ENCODE results near the gene KNDC1.

The KNDC1 gene

DNA sequence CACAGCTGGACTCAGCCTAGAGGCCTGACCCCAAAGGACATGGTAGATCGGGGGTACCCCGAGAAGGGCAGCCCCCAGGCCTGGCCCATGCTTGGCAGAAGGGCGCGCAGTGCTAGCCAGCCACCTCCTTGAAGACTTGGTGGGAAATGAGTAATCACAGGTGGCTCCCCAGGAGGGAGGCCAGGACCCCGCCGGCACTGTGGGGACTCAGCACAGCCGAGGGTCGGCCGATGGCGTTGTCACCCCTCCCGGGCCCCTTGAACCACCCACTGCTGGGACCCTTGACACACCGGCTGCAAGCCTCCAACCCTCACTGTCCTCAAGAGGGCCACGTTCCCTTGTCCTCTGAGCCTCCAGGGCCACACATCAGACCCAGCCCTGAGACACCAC, 44.6 kb upstream of the KNDC1 start:
- Histone ChIP-seq H3K27me3 (ENCODE audit: control insufficient read depth in 3 of 3, insufficient read depth in 3 of 3, low read depth in 1 of 3, low read length in 3 of 3) (peaks cover 0 to 2% (median 0%) of the 10 kb centered on the region in 3 experiments), H3K14ac (ENCODE audit: low read length) (no peak overlapping the region), H3K18ac (ENCODE audit: low read length) (peak overlapping the region; percentile 35), H3K9me3 (replicated peaks in 1 of 2; ENCODE audit: control insufficient read depth in 2 of 2, insufficient read depth in 1 of 2, low read depth in 1 of 2, low read length in 2 of 2) (peaks cover 0 to 3% of the 10 kb centered on the region in 2 donors), H3K9ac (ENCODE audit: low read depth, low read length, poor library complexity) (no peak overlapping the region), H3K4me3 (ENCODE audit: low read length in 2 of 2) (no peak overlapping the region), H4K8ac (ENCODE audit: low read depth, low read length) (no peak overlapping the region), H2BK120ac (ENCODE audit: low read depth, low read length) (no peak overlapping the region), H3K4ac (ENCODE audit: low read length) (no peak overlapping the region), H2BK15ac (ENCODE audit: low read length) (peak overlapping the region; percentile 71), H3K36me3 (replicated peaks in 1 of 2; ENCODE audit: control insufficient read depth in 2 of 2, insufficient read depth in 2 of 2, low read length in 2 of 2) (no peaks in the 10 kb centered on the region), H2AFZ (ENCODE audit: low read length) (no peak overlapping the region), H3K23ac (ENCODE audit: low read depth, low read length, poor library complexity) (no peak overlapping the region), H3K4me1 (ENCODE audit: control insufficient read depth in 2 of 2, insufficient read depth in 1 of 2, low read depth in 1 of 2, low read length in 2 of 2) (no peaks in the 10 kb centered on the region), H2AK5ac (ENCODE audit: low read depth, low read length) (peak overlapping the region; percentile 83), H3K27ac (replicated peaks; ENCODE audit: low read length) (no peak overlapping the region), H3K79me1 (ENCODE audit: low read depth, low read length) (peaks cover 3% of the 10 kb centered on the region), H2BK12ac (ENCODE audit: low read length) (no peak overlapping the region), H3K4me2 (ENCODE audit: insufficient read depth, low read length, poor library complexity, severe bottlenecking) (no peak overlapping the region), H2BK5ac (ENCODE audit: low read length) (no peak overlapping the region), H4K91ac (ENCODE audit: low read depth, low read length, poor library complexity) (no peak overlapping the region)
- no peak for DNase-seq (ENCODE audit: low spot score)
- WGBS, 2 donors (ENCODE audit: extremely low coverage in 2 of 2, insufficient read length in 2 of 2, insufficient replicate concordance in 1 of 2): no CpG with 5 or more reads among the region's 13 CpGs

DNA sequence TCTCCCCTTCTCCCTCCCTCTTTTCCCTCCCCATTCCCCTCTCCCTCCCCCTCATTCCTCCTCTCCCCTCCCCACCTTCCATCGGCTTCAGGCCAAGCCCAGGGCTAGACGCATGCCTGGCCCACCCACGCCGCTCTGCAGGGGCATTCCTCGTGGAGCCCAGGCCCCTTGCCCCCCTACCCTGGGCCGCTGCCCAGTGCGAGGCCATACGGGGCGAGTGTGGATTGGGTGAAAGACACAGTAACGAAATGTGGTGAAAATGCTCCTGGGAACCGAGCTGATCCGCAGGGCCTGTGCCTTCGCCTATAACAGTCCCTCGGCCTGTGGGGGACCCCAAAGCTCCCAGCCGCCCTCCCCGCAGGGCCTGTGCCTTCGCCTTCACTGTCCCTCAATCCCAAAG, 44.0 kb upstream of the KNDC1 start:
- no peaks in the 10 kb centered on the region for H3K36me3 ChIP-seq (replicated peaks in 1 of 2; ENCODE audit: control insufficient read depth in 2 of 2, insufficient read depth in 2 of 2, low read length in 2 of 2)
- H2AK5ac ChIP-seq (ENCODE audit: low read depth, low read length): no peak overlapping the region
- no peak for DNase-seq (ENCODE audit: low spot score)
- H3K27ac ChIP-seq (replicated peaks; ENCODE audit: low read length): no peak overlapping the region
- peaks cover 3% of the 10 kb centered on the region for H3K79me1 ChIP-seq (ENCODE audit: low read depth, low read length)
- no peak overlapping the region for H2BK15ac ChIP-seq (ENCODE audit: low read length)
- H3K4me3 ChIP-seq (ENCODE audit: low read length in 2 of 2): no peak overlapping the region
- 100% methylated on average over 1 of the region's 17 CpGs; no CpG with 5 or more reads in 1 of the 2 donors for WGBS, 2 donors (ENCODE audit: extremely low coverage in 2 of 2, insufficient read length in 2 of 2, insufficient replicate concordance in 1 of 2)
- H3K23ac ChIP-seq (ENCODE audit: low read depth, low read length, poor library complexity): no peak overlapping the region
- no peak overlapping the region for H2BK12ac ChIP-seq (ENCODE audit: low read length)
- no peaks in the 10 kb centered on the region for H3K4me1 ChIP-seq (ENCODE audit: control insufficient read depth in 2 of 2, insufficient read depth in 1 of 2, low read depth in 1 of 2, low read length in 2 of 2)
- H3K9me3 ChIP-seq (replicated peaks in 1 of 2; ENCODE audit: control insufficient read depth in 2 of 2, insufficient read depth in 1 of 2, low read depth in 1 of 2, low read length in 2 of 2): peaks cover 0 to 3% of the 10 kb centered on the region in 2 donors
- H2BK120ac ChIP-seq (ENCODE audit: low read depth, low read length): peak overlapping the region; percentile 61
- no peak overlapping the region for H3K9ac ChIP-seq (ENCODE audit: low read depth, low read length, poor library complexity)
- no peak overlapping the region for H2AFZ ChIP-seq (ENCODE audit: low read length)
- H4K8ac ChIP-seq (ENCODE audit: low read depth, low read length): no peak overlapping the region
- H4K91ac ChIP-seq (ENCODE audit: low read depth, low read length, poor library complexity): no peak overlapping the region
- no peak overlapping the region for H2BK5ac ChIP-seq (ENCODE audit: low read length)
- H3K4ac ChIP-seq (ENCODE audit: low read length): no peak overlapping the region
- H3K14ac ChIP-seq (ENCODE audit: low read length): peak overlapping the region; percentile 94
- H3K27me3 ChIP-seq (ENCODE audit: control insufficient read depth in 3 of 3, insufficient read depth in 3 of 3, low read depth in 1 of 3, low read length in 3 of 3): peaks cover 0 to 2% (median 0%) of the 10 kb centered on the region in 3 experiments
- H3K4me2 ChIP-seq (ENCODE audit: insufficient read depth, low read length, poor library complexity, severe bottlenecking): no peak overlapping the region
- H3K18ac ChIP-seq (ENCODE audit: low read length): peak overlapping the region; percentile 71

DNA sequence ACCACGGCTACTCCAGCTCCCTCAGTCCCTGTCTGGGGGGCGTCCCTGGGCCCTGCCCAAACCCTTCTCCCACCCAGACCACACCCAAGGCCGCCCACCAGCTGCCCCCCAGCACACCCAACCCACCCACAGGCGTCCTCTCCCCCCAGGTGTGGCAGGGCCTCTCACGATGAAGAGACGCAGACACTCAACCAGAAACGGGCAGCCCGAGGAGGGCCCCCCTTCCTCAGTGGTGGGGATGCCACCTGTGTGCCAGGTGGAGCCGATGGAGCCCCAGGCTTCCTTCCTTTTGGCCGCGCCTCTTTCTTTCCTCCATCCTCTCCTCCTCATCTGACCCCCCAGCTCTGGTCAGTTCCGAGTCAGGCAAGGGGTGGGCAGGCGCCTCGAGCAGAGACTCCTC, 43.6 kb upstream of the KNDC1 start:
- Histone ChIP-seq H3K4me3 (ENCODE audit: low read length in 2 of 2) (no peak overlapping the region), H2AK5ac (ENCODE audit: low read depth, low read length) (peak overlapping the region; percentile 18), H3K4ac (ENCODE audit: low read length) (no peak overlapping the region), H3K14ac (ENCODE audit: low read length) (peak overlapping the region; percentile 82), H3K79me1 (ENCODE audit: low read depth, low read length) (peaks cover 3% of the 10 kb centered on the region), H3K4me2 (ENCODE audit: insufficient read depth, low read length, poor library complexity, severe bottlenecking) (no peak overlapping the region), H3K36me3 (replicated peaks in 1 of 2; ENCODE audit: control insufficient read depth in 2 of 2, insufficient read depth in 2 of 2, low read length in 2 of 2) (no peaks in the 10 kb centered on the region), H3K9ac (ENCODE audit: low read depth, low read length, poor library complexity) (no peak overlapping the region), H3K27me3 (ENCODE audit: control insufficient read depth in 3 of 3, insufficient read depth in 3 of 3, low read depth in 1 of 3, low read length in 3 of 3) (peaks cover 0 to 3% (median 0%) of the 10 kb centered on the region in 3 experiments), H2BK120ac (ENCODE audit: low read depth, low read length) (peak overlapping the region; percentile 47), H3K18ac (ENCODE audit: low read length) (no peak overlapping the region), H3K27ac (replicated peaks; ENCODE audit: low read length) (no peak overlapping the region), H2BK5ac (ENCODE audit: low read length) (peak overlapping the region; percentile 35), H2AFZ (ENCODE audit: low read length) (no peak overlapping the region), H4K8ac (ENCODE audit: low read depth, low read length) (no peak overlapping the region), H3K23ac (ENCODE audit: low read depth, low read length, poor library complexity) (no peak overlapping the region), H3K9me3 (replicated peaks in 1 of 2; ENCODE audit: control insufficient read depth in 2 of 2, insufficient read depth in 1 of 2, low read depth in 1 of 2, low read length in 2 of 2) (peaks cover 0 to 6% of the 10 kb centered on the region in 2 donors), H2BK12ac (ENCODE audit: low read length) (peak overlapping the region; percentile 73), H3K4me1 (ENCODE audit: control insufficient read depth in 2 of 2, insufficient read depth in 1 of 2, low read depth in 1 of 2, low read length in 2 of 2) (peaks cover 0 to 3% of the 10 kb centered on the region in 2 donors), H4K91ac (ENCODE audit: low read depth, low read length, poor library complexity) (no peak overlapping the region), H2BK15ac (ENCODE audit: low read length) (peak overlapping the region; percentile 71)
- DNase-seq (ENCODE audit: low spot score): no peak
- WGBS, 2 donors (ENCODE audit: extremely low coverage in 2 of 2, insufficient read length in 2 of 2, insufficient replicate concordance in 1 of 2): no CpG with 5 or more reads among the region's 14 CpGs

DNA sequence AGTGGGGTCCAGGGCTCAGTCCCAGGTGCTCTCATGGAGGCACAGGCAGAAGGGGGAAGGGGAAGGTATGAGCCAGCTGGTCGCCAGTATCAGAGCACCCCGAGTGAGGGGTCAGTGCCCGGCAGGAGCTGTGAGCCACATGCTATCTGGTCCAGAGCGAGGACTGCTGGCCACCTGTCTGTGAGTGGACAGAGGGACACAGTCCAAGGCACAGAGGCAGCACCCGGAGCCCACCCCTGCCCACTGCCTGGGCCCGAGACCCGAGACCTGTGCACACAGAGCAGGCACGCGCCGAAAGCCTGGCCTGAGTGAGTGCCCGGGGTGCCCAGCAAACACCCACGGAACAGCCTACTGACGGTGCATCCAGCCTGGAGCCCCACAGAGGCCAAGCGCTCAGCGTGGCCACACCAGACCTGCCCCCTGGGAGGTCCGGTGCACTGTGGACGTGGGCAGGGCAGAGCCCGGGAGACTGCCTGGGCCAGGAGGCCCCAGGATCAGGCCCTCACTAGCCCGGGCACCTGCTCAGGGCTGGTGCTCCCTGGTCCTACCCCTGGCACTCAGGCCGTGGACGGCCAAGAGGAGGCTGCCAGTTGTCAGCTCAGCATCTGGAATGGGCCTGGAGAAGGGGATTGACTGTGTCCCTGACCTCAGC, 42.9 kb upstream of the KNDC1 start:
- no peak overlapping the region for H2AFZ ChIP-seq (ENCODE audit: low read length)
- H3K79me1 ChIP-seq (ENCODE audit: low read depth, low read length): peaks cover 3% of the 10 kb centered on the region
- no CpG with 5 or more reads among the region's 21 CpGs for WGBS, 2 donors (ENCODE audit: extremely low coverage in 2 of 2, insufficient read length in 2 of 2, insufficient replicate concordance in 1 of 2)
- H3K23ac ChIP-seq (ENCODE audit: low read depth, low read length, poor library complexity): no peak overlapping the region
- peak overlapping the region; percentile 79 for H2AK5ac ChIP-seq (ENCODE audit: low read depth, low read length)
- peaks cover 0 to 4% of the 10 kb centered on the region in 2 donors for H3K4me1 ChIP-seq (ENCODE audit: control insufficient read depth in 2 of 2, insufficient read depth in 1 of 2, low read depth in 1 of 2, low read length in 2 of 2)
- DNase-seq (ENCODE audit: low spot score): no peak
- H3K9me3 ChIP-seq (replicated peaks in 1 of 2; ENCODE audit: control insufficient read depth in 2 of 2, insufficient read depth in 1 of 2, low read depth in 1 of 2, low read length in 2 of 2): peaks cover 0 to 11% of the 10 kb centered on the region in 2 donors
- no peak overlapping the region for H4K91ac ChIP-seq (ENCODE audit: low read depth, low read length, poor library complexity)
- H2BK12ac ChIP-seq (ENCODE audit: low read length): peak overlapping the region; percentile 73
- H2BK5ac ChIP-seq (ENCODE audit: low read length): no peak overlapping the region
- H3K4me2 ChIP-seq (ENCODE audit: insufficient read depth, low read length, poor library complexity, severe bottlenecking): no peak overlapping the region
- H2BK15ac ChIP-seq (ENCODE audit: low read length): peak overlapping the region; percentile 71
- no peak overlapping the region for H2BK120ac ChIP-seq (ENCODE audit: low read depth, low read length)
- no peaks in the 10 kb centered on the region for H3K36me3 ChIP-seq (replicated peaks in 1 of 2; ENCODE audit: control insufficient read depth in 2 of 2, insufficient read depth in 2 of 2, low read length in 2 of 2)
- no peak overlapping the region for H3K4me3 ChIP-seq (ENCODE audit: low read length in 2 of 2)
- H3K27ac ChIP-seq (replicated peaks; ENCODE audit: low read length): no peak overlapping the region
- H3K27me3 ChIP-seq (ENCODE audit: control insufficient read depth in 3 of 3, insufficient read depth in 3 of 3, low read depth in 1 of 3, low read length in 3 of 3): peaks cover 0 to 8% (median 0%) of the 10 kb centered on the region in 3 experiments
- H4K8ac ChIP-seq (ENCODE audit: low read depth, low read length): no peak overlapping the region
- peak overlapping the region; percentile 51 for H3K18ac ChIP-seq (ENCODE audit: low read length)
- no peak overlapping the region for H3K9ac ChIP-seq (ENCODE audit: low read depth, low read length, poor library complexity)
- H3K14ac ChIP-seq (ENCODE audit: low read length): peak overlapping the region; percentile 99
- no peak overlapping the region for H3K4ac ChIP-seq (ENCODE audit: low read length)

All from neuronal stem cell (in vitro differentiated cells).